HG02678 (cell line): ENCODE results near the gene GALNT2.

Experiments used
- ATAC-seq: cut with Tn5 transposase; IDR thresholded peaks from one replicate; pipeline ENCODE4 v1.9.1; 2021; ENCODE audit warnings: mild to moderate bottlenecking, moderate library complexity; ENCODE audit not compliant: unreplicated experiment

The GALNT2 gene

DNA sequence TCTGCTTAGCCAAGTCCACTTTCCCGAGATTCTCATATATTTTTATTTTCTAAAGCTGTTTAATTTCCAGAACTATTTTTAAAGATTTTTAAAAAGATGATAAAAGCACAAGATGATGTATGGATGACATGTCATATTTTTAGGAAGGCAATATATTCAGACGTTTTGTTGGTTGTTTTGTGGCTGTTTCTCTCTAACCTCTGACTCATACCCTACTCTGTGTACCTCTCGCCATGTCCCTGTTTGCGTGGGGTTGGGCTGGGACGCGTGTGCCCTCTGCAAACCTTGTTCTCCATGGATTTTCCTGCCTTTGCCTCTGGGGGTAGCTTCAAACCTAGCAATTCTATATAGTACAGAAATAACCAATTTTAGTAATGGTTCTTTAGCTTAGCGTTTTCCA lies 132.0 kb downstream of the GALNT2 start:
- no peak for ATAC-seq

DNA sequence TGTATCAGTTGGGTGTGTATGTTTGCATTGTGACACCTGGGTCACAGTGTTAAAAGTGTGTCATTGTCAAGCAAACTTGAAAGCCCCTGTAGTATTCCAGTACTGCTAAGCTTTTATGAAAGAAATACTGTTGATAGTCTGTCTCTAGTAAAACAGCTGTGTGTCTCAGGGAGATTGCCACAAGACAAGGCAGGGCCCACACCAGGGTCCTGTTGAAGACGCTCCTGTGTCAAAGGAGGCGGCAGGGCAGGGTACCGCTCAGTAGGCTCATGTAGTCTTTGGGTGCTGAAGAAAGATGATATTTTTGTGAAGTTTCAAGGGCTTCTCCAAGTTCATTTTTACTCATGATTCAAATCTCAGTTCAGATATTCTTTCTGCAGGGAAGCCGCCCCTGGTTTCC lies 132.5 kb downstream of the GALNT2 start:
- no peak for ATAC-seq

DNA sequence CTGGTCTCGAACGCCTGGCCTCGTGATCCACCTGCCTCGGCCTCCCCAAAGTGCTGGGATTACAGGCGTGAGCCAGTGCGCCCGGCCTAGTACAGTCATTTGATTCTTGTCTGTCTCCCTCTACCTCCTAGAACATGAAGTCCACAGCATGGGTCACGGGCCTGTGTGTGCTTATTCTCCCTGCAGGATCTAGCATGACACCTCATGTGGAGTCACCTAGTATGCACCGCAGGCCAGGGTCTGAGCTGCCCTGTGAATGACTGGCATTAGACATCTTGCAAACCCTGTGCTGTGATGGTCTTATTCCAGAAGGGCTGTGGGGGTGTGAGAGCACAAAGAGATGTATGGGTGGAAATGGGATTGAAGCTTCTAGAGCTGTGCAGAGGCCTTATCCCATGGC lies 133.2 kb downstream of the GALNT2 start:
- ATAC-seq = no peak

DNA sequence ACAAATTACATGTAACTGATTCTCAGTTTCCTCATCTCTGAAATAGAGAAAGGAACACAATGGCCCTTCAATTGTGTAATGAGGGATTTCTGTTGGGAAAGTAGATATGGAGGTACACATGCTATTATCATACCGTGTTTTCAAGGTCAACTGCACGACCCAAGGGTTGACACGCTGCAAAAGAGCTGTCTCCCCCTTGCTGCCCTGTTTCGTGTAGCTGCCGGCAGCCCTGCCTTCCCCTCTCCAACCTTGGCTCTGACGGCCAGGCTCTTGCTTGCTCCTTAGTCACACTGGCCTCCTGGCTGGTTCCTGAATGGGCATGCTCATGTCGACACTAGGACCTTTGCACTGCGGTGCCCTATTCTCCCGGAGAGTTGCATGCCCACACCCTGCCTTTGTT lies 134.4 kb downstream of the GALNT2 start:
- no peak for ATAC-seq

DNA sequence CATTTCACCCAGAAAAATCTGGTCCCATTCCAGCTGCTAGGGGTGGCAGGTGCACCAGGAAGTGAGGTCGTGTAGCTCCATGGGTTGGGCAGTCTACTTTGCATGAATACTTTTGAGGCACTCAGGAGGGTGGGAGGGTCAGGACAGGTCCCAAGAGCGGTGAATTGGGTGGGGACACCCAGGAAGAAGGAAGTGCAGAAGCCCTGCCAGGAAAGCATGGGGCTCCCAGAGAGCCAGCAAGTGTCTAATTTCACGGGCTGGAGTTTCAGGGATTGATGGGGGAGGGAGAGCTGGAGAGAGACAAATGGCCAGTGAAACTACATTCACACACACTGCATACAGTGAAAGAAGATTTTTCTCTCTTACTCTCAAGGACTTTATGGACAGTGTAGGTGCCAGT lies 137.8 kb downstream of the GALNT2 start:
- ATAC-seq = no peak

DNA sequence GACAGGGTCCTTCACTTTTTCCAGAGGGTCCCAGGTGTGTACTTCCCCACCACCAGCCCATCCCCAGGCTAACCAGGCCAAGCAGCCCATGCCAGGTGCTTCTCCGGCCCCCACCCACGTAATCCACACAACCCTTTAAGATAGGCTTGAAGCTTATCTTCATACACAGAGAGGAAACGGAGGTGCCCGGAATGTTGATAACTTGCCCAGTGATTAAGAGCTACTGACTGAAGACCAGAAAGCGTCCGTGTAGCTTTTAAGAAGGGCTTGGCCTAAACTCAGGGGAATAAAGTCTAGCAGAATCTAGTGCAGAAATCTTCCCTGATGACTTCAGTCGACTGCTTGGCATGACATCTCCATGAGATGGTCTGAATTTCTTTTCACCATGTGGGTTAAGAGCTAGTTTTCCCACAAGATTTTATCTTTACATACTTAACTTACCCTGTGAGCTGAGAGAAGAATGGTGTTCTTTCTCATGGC lies 138.7 kb downstream of the GALNT2 start:
- ATAC-seq = no peak

DNA sequence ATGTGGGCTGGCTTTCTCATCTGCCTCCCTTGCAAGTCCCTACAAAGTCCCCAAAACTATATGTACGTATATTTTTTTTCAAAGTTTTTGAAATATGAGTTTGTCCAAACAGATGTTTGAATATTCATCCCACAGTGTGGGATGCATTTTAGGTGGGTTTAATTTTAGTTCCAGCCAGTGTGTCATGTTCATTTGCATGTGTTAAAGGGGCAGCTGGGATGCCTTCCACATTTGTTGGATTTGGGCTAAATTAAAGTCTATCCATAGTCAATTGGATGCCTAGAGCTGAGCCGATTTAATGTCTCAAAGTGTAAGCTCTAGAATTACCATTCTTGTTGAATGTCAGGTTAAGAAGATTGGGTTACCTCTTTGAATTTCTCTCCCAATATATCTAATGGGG lies 139.2 kb downstream of the GALNT2 start:
- no peak for ATAC-seq

DNA sequence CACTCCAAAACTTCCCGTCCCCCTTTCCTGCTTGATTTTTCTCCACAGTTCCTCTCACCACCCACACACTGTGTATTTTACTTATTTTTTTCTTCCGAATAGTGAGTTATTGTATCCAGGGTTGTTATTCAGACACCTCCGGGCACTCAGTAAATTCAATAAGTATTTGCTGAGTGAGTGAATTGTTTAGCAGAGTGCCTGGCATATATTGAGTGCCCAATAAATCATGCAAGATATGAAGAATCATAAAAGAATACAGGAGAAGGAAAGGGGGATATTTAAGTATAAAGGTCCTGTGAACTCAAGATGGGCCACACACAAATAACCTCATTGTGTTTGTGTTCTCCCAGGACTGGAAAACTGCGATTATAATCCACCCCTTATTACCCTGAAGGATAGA lies 139.9 kb downstream of the GALNT2 start:
- no peak for ATAC-seq

DNA sequence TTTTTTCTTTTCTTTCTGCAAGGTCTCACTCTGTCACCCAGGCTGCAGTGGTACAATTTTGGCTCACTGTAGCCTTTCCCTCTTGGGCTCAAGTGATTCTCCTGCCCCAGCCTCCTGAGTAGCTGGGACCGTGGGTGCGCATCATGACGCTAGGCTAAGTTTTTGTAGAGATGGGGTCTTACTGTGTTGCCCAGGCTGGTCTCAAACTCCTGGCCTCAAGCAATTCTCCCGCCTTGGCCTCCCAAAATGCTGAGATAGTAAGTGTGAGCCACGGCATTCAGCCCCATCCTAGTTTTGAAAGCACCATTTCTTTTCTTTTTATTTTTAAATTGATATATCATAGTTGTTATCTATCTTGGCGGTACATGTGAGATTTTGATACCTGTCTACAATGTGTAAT lies 140.6 kb downstream of the GALNT2 start:
- ATAC-seq = no peak

DNA sequence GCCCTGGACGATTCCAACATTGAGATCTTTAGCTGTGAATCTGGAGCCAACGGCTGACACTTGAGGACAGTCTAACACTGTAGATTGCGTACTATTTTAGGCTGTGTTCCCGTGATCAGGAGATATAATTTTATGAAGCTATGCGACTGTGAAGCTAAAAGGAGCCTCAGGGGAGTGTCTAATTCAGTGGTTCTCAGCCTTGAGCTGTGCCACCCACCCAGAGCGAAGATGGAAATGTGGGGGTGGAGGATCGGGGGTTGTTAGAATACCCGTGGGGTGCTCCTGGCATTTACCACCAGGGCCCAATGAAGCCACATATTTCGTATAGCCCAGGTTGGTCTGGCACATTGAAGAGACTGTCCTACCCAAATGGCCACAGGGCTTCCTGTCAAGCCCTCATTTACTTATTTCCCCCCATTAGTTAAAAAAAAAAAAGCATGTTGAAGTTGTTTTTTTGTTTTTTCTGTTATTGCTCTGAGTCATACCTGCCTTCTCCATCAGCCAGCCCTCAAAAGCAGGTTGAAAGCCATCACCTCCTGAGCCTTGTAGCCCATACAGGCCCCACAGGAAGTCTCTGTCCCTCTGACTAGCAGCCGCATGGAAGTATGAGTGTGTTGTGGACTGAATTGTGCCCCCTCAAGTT lies 141.7 kb downstream of the GALNT2 start:
- ATAC-seq = peak; percentile 51

DNA sequence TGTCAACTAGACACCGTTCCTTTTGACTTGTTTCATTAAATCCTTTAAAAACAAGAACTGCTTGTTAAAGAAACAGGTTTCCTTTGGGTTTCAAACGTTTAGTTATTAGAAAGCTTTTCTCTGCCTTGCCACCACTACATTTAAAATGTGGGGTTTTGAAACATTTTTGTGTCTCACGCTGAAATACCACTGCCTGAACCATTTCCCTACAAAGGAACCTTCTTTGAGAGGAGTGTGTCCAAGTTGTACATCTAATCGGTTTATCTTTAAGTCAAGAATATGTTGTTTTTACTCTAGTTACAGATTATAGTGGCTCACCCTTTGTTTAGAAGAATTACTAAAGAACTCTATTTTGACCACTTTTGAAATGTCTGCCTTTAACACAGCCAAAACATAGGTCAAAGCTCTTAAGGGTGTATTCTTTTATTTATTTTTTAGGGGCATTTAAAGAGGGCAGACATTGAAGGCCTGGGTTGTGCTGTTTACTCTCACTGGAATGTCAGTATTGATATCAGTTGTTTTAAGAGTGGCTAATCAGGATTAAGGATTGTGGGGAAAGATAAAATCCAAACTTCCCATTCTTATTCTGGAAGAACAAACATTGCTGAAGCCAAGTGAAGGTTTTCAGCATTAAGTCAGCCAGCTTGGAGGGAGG lies 143.4 kb downstream of the GALNT2 start:
- ATAC-seq = no peak

DNA sequence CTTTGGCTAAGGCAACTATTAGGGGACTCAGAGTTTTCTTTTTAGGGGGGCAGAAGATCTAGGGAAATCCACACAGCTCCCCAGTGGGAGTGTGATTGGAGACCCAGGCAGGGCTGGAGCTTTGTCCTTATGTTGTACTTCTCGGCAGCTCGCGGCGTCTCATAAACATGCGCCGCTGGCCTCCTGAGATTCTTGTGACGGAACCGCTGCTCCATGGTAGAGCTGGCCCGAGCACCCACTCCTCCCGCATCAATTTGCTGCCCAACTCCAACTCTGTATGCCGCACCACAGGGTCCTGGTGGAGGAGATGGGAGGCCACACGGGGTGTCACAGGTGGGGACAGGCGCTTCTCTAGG lies 143.9 kb downstream of the GALNT2 start:
- ATAC-seq = no peak

DNA sequence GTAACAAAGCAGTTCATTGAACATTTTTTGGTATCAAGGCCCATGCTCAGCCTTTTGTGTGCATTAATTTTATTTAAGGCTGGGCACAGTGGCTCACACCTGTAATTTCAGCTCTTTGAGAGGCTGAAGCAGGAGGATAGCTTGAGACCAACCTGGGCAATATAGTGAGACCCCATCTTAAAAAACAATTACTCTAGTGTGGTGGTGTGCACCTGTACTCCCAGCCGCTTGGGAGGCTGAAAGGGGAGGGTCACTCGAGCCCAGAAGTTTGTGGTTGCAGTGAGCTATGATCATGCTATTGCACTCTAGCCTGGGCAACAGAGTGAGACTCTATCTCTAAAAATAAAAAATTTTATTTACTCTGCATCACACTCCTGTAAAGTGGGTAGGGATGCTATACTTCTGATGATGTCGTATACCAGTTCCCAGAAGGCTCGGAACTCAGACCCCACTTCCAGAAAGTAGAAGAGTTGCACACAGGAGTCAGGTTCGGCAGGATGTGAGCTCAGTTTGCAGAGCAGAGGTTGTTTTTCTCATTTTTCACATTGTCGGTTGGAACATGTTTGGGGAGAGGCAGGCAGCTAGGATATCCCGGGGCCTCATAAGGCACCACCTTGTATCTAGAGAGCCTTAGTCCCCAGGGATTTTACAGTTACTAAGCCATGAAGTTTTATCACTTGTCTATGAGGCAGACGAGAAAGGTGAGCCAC lies 144.6 kb downstream of the GALNT2 start:
- ATAC-seq = no peak

DNA sequence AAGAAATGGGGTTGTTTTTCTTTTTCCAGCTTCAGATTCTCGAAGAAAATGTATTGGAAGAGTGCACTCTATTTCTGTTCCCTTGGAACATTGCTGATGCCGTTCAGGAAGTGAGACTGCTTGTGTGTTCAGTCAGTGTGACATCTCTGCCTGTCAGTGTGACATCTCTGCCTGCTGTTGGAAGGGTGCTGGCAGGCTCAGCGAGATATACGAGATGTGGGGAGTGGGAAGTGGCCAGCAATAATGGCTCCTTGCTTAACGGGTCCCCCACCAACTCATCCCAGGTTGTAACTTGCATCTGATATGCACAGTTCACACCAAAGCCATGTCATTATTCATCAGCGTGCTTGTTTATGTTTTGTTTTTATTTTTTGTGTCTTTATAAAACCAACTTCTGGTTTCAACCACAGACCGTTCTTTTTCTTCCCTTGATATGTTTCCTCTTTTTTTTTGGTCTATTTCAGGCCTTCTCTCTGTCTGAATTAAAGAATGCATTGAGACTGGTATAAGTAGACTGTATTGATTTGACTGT lies 145.4 kb downstream of the GALNT2 start:
- ATAC-seq = peak; percentile 36

DNA sequence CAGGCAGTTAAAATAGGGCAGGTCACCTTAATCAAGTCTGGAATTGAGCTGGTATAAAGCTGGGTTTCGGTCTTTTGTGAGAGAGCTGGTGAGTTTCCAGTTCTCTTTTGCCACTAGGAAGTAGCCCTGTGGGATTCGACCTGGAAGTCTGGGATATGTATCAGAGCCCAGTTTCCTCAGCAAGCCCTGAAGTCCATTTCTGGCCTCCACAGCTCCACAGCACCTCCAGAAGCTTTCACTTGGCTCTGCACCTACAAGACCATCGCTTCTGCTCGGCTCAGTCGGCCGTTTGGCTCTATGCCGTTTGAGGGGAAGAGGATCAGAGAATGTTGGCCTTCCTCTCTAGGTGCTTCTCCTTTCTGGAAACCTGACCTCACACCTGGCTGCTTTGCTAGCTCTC lies 148.0 kb downstream of the GALNT2 start:
- ATAC-seq = no peak

DNA sequence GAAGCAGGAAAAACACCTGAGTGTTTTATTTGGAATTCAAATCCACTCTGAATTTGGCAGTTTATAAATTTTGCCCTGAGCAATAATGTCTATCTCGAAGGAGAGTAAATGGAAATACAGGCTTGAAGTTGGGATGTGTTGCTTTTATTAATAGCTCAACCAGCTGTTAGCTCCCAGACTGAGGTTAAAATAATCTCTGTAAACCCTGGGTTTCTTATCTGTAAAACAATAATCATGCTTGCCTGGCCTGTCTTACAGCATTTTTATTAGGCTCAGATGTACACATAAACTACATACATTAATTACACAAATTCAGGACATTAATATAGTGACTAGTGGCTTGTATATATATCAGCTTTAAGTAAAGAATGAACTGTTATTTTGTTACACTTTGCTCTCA lies 148.5 kb downstream of the GALNT2 start:
- no peak for ATAC-seq

DNA sequence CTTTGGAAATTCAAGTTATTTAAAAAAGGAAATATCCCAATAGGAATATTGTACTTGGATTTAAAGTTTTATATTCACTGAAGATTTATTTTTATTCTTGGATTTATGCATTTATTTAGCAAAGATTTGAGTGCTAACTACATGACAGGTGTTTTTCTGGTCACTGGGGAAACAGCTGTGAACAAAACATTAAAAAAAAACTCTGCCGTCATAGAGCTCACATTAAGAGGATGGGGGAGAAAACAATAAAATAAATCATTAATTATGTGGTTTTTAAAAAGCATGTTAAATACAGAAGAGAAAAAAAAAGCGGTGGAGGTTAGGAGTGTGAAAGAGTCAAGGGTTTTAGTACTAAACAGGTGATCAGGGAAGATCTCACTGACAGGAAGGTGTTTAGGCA lies 149.9 kb downstream of the GALNT2 start:
- ATAC-seq = no peak

DNA sequence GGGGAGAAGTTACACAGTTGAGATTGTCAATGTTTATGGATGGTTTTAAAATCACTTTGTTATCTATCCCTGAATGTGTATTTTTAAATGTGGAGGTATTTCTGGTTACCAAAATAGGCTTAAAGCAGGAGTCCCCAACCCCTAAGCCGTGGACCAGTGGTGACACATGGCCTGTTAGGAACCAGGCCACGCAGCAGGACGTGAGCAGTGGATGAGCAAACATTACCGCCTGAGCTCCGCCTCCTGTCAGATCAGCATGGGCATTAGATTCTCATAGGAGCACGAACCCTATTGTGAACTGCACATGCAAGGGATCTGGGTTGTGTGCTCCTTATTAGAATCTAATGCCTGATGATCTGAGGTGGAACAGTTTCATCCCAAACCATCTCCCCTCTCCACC lies 151.6 kb downstream of the GALNT2 start:
- ATAC-seq = no peak

DNA sequence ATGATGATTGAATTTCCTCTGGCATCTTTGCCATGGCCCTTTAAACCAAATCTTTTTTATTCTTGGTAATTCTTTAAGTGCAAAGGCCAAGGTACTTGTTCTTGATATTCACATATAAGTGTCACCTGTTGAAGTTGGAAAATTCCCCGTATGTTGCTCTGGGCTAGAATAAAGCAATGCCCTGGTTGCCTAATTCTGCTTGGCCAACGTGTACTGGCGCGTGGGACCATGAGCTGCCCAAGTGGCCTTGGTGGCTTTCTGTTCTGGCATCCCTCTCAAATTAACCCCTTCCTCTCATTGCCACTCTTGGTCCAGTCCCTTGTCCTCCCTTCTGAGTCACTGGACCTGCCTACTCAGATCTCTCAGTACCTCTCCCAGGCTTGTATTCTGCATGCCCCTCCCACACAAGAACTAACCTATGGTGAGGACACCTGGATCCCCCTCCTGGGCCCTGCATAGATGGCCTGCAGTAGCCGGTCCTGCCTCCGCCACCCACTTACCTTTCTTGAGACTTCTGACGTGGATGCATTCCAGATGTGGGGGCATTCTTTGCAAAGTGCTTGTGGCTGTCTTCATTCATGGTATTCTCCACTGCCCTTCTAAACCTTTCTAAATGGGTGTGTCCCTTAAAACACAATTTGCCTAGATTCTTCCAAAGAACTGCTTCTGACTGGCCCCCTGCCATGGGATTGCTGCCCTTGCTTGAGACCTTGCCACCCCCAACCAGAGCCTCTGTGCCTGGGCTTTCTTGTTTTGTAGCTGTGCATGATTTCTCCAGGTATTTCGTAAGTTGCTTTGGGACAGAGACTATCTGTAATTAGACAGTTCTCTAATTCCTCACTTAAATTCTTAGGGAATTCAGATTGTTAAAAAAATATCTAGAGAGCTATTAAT lies 152.4 kb downstream of the GALNT2 start:
- ATAC-seq = no peak

DNA sequence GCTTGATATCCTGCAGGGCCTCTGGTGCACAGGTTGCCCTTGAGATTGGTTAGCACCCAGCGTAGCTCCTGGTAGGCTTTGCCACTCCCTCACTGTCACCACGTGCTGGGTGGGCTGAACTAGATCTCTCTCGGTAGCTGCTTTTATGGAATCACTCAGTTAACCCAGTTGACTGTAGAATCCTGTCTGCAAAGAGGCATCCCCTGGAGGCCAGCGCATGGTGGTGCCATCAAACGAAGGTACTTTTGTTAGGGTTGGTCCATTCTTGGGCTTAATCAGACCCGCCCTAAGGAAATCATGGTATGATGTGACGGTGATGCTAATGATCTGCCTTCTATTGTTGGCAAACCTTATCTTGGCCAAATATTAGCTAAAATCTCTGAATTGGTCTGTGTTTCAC lies 153.4 kb downstream of the GALNT2 start:
- no peak for ATAC-seq

DNA sequence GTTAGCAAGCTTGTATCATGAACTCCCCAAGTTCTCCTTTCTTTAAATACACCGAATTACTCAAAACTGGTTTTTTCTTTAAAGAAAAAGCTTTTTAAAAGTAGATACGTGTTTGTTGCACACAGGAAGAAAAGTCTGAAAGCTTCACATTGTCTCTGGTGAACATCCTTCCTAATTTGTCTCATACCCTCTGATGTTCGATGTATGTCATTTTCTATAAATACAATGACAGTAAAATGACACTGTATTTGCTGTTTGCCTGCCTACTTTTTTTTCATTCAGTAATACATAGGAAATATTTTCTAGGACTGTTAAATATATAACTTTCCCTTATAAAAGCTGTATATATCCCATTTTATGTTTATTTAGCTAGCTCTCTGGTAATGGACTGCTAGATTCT lies 153.9 kb downstream of the GALNT2 start:
- ATAC-seq = no peak
